GM20000 (cell line): ENCODE measurements around the gene CASP8.
A peak's percentile ranks its signal among the peaks of the same experiment; 100 is the strongest.

Experiments used
- DNase-seq: peaks from one replicate; pipeline ENCODE4 v3.0.0; 2012; ENCODE audit warnings: low spot score
- TF ChIP-seq, protein P1 (sequence below): IDR thresholded peaks from 2 replicates; pipeline ENCODE4 v1.5.1; 2012; ENCODE audit warnings: mild to moderate bottlenecking, control low read depth; ENCODE audit errors: extremely low read depth, missing control alignments

CASP8 gene

DNA sequence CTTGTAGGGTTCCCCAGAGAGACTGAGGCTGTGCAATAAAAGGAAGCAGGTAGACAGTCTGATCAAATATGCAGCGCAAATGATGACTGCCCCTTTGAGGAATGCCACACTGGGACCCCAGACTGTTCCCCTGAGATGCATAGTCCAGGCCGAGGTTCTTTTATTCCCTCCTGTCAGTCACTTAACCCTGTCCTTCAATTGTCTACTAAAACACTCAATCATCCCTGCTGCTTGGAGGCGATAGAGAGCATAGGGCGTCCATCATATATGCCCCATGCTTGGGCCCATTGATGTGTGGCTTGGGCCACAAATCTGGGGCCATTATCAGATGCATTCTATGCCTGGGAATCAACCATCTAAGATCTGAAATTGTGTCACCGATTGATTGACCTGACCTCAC lies 15.5 kb upstream of the CASP8 start:
- no peak for DNase-seq
- TF ChIP-seq, protein P1, sequence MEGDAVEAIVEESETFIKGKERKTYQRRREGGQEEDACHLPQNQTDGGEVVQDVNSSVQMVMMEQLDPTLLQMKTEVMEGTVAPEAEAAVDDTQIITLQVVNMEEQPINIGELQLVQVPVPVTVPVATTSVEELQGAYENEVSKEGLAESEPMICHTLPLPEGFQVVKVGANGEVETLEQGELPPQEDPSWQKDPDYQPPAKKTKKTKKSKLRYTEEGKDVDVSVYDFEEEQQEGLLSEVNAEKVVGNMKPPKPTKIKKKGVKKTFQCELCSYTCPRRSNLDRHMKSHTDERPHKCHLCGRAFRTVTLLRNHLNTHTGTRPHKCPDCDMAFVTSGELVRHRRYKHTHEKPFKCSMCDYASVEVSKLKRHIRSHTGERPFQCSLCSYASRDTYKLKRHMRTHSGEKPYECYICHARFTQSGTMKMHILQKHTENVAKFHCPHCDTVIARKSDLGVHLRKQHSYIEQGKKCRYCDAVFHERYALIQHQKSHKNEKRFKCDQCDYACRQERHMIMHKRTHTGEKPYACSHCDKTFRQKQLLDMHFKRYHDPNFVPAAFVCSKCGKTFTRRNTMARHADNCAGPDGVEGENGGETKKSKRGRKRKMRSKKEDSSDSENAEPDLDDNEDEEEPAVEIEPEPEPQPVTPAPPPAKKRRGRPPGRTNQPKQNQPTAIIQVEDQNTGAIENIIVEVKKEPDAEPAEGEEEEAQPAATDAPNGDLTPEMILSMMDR, result no peak

DNA sequence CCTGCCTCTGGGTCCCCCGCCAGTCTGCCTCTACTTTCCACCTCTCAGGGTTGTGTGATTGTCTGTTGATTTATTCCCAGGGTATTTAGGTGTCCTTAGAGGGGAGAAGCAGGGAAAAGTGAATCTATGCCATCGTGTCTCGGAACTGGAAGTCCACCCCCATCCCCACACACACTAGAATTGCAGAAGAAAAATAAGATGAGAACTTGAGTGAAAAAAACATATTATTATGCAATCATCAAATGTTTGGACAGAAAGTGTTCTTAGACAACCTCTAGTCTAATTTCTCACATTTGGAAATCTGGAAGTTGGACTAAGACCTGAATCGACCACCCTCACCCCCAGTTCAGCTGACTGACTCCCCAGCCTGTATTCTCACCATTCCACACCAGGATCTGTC lies 14.1 kb upstream of the CASP8 start:
- DNase-seq, result no peak
- TF ChIP-seq, protein P1, result no peak

DNA sequence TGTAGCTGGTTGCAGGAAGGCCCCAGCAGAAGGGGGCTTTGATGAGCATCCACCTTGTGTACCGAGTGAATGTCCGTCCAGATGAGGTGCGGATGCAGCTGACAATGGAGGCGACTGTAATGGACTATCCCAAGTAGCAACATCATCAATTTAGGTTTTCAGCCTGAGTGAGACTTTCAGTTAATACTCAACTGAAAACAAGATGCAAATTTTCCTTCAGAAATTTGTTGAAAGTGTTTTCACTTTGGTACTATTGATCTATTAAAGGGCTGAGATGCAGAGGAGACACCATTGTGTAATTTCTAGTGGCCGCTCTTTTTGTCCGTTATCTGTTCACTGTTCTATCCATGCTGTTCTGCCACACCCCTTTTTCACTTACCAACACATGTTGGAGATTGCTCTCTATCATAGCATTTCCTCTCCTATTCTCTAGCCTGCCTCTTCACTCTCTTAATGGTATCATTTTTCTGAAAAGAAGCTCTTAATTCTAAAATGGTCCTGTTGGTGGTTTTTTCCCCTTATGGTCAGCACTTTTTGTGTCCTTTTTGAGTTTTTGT lies 12.0 kb upstream of the CASP8 start:
- peak; percentile 25 for DNase-seq
- TF ChIP-seq, protein P1, result no peak

DNA sequence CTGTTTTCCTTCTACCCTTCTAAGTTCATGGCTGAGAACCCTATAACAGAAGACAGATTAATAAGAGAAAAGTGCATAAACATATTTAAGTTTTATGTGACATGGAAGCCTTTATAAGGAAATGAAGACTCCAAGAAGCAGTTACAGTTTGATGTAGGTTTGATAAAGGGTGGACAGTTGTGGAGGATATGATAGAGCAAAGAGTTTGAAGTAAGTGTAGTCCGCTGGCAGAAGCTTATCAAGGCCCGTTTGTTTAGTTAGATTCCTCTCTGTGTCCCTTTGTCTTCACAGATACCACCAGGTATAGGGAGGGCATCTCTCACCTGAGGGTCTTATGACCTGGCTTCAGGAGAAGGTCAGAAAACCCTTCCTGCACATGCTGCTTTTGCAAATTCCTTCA lies 10.4 kb upstream of the CASP8 start:
- TF ChIP-seq, protein P1, result no peak
- no peak for DNase-seq

DNA sequence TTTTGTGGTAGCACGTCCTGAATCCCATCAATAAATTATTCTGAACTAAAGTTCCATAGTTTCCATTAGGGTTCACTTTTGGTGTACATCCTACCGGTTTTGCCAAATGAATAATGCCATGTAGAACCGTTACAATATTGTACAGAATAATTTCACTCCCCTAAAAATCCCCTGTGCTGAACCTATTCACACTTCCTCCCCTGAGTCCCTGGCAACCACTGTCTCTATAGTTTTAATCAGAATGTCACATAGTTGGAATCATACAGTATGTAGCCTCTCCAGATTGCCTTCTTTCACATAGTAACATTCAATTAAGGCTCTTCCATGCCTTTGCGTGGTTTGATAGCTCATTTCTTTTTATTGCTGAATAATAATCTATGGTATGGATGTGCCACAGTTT lies 9.6 kb upstream of the CASP8 start:
- TF ChIP-seq, protein P1, result no peak
- no peak for DNase-seq

DNA sequence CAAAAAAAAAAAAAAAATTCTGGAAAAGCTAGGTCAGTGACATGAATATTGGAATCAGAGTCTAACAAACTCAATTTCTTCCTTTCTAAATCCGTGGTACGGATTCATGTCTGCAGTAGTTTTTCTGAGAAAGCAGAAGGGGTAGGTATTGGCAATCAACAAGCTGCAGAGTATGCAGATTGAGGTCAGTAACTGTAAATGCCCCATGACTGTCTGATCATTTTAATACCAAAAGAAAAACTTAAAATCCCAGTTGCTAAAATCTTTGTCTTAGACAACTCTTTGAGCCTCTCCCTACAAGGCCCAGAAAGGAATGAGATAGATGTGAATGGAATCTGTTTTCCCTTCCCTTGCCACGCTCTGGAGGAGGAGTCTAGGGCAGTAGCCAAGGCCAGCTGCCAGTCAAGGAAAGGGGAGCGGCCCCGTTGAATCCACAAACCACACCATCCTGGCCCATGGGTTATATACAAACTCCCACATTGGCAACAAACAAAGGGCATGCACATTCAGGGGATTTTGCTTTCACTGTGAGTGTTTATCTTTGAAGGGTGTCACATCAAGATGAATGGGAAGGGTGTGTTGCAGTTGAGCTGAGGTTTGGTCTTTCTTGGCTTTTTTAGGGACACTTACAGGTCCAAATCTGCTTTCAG lies 6.1 kb upstream of the CASP8 start:
- TF ChIP-seq, protein P1, result no peak
- DNase-seq, result no peak

DNA sequence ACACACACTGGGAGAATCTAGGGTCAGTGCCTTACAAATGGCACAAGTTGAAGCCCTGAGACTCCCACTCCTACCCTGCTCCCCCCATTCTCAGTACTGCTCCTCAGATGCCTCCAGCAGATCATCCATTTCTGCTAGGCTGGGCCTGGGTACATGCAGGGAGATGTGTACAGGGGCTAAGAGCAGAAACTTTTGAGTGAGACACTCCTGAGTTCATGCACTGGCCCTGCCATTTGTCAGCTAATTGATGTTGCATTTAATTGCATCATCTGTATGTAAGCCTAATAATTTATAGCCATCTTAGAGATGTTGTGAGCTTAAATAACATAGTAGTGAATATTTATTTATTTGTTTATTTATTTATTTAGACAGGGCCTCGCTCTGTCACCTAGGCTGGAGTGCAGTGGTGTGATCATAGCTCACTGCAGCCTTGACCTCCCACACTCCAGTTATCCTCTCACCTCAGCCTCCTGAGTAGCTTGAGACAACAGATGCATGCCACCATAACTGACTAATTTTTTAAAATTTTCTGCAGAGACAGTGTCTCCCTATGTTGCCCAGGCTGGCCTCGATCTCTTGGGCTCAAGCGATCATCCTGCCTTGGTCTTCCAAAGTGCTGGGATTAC lies 4.8 kb upstream of the CASP8 start:
- TF ChIP-seq, protein P1, result no peak
- no peak for DNase-seq
